Hepatocyte (in vitro differentiated cells): ENCODE data around the gene SAPCD2. TPM values are rescaled to one million over a fixed set of nuclear protein-coding genes. Genes with fewer than 3 reads are reported as not detected.
A peak's percentile ranks its signal among the peaks of the same experiment; 100 is the strongest.

ENCODE experiments used
- DNase-seq: peaks from one replicate; pipeline ENCODE4 v3.0.0-alpha.2; 2016; ENCODE audit warnings: low spot score
- H2AFZ ChIP-seq: fragments of 200-600 bp; sonication (generic); 2 replicates; pipeline ENCODE4 v1.6.0; 2016; ENCODE audit warnings: antibody characterized with exemption, mild to moderate bottlenecking
- H3K27ac ChIP-seq: fragments of 200-600 bp; sonication (generic); 2 replicates; pipeline ENCODE4 v1.5.1; 2016; ENCODE audit warnings: mild to moderate bottlenecking
- H3K27me3 ChIP-seq: fragments of 200-600 bp; sonication (generic); 2 replicates; pipeline ENCODE4 v1.6.1; 2016
- H3K36me3 ChIP-seq: fragments of 200-600 bp; sonication (generic); replicated peaks from 2 replicates; pipeline ENCODE4 v1.5.1; 2016; ENCODE audit warnings: low read depth; ENCODE audit not compliant: insufficient read depth
- H3K4me1 ChIP-seq: fragments of 200-600 bp; sonication (generic); 2 replicates; pipeline ENCODE4 v1.5.1; 2016; ENCODE audit warnings: mild to moderate bottlenecking, moderate library complexity; ENCODE audit not compliant: insufficient read depth
- H3K4me2 ChIP-seq: fragments of 200-600 bp; sonication (generic); 2 replicates; pipeline ENCODE4 v1.6.0; 2016
- H3K4me3 ChIP-seq: fragments of 200-600 bp; sonication (generic); 2 replicates; pipeline ENCODE4 v1.5.1; 2016; ENCODE audit warnings: mild to moderate bottlenecking
- H3K79me2 ChIP-seq: fragments of 200-600 bp; sonication (generic); 2 replicates; pipeline ENCODE4 v1.6.0; 2017; ENCODE audit warnings: mild to moderate bottlenecking
- H3K9me2 ChIP-seq: fragments of 200-600 bp; sonication (generic); replicated peaks from 2 replicates; pipeline ENCODE4 v1.6.0; 2017; ENCODE audit warnings: mild to moderate bottlenecking; ENCODE audit not compliant: insufficient read depth
- H3K9me3 ChIP-seq: fragments of 200-600 bp; sonication (generic); 2 replicates; pipeline ENCODE4 v1.5.1; 2016; ENCODE audit warnings: low read depth, mild to moderate bottlenecking
- H4K20me1 ChIP-seq: fragments of 200-600 bp; sonication (generic); 2 replicates; pipeline ENCODE4 v1.6.0; 2016; ENCODE audit warnings: mild to moderate bottlenecking; ENCODE audit not compliant: insufficient read depth, poor library complexity, severe bottlenecking
- EZH2 ChIP-seq: fragments of 200-600 bp; sonication (generic); IDR thresholded peaks from 2 replicates; pipeline ENCODE4 v1.6.1; 2016; ENCODE audit warnings: antibody characterized with exemption, mild to moderate bottlenecking, borderline replicate concordance
- EZH2phosphoT487 ChIP-seq: fragments of 200-600 bp; sonication (generic); IDR thresholded peaks from one replicate; pipeline ENCODE4 v1.6.1; 2018; ENCODE audit warnings: antibody characterized with exemption, mild to moderate bottlenecking, low read depth, moderate library complexity; ENCODE audit not compliant: unreplicated experiment, severe bottlenecking
- WGBS: methylation state at CpG from one replicate; pipeline ENCODE4 v1.1.6; 2016; ENCODE audit warnings: low lambda C conversion rate; ENCODE audit errors: missing lambda C conversion rate; 5-methylcytosine and 5-hydroxymethylcytosine counted together
- polyA plus RNA-seq: library from polyadenylated mRNA; unstranded; fragments of >200 nt; fragmentation: Nextera tagmentation; extraction: Ambion mirVana; gene quantifications from 2 replicates; pipeline ENCODE4 v1.2.1, GENCODE V29; 2016
- total RNA-seq: library from RNA; depleted of rRNA; stranded (reverse); fragments of >200 nt; gene quantifications from 2 replicates; pipeline ENCODE4 v1.2.3, GENCODE V29; 2014
- TF ChIP-seq, protein P1 (sequence below): fragments of 200-600 bp; sonication (generic); IDR thresholded peaks from 2 replicates; pipeline ENCODE4 v1.5.1; 2016; ENCODE audit warnings: antibody characterized with exemption, mild to moderate bottlenecking; ENCODE audit not compliant: poor library complexity

Gene SAPCD2
- total and polyA plus RNA-seq, 2 experiments from 2014 or later = 4.8 to 7.5 TPM

DNA sequence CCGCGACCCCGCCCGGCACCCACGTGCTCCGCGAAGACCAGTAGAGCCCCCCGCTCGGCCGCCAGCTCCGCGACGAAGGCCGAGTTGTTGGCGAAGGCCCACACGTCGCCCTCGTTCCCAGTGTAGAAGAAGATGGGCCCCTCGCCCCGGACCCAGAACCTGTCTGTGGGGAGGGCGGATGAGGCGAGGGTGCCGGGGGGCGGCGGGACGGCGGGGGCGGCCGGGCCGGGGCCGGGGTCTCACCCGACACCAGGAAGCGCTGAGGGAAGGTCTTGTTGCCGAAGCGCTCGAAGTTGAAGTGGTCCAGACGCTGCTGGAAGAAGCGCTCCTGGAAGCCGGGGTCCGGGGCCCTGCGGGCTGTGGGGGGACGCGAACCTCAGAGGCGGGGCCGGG is 43.9 kb upstream of the SAPCD2 start:
- WGBS = 40% methylated on average over 13 of the region's 45 CpGs
- H3K9me2 ChIP-seq = no peaks in the 10 kb centered on the region
- no peaks in the 10 kb centered on the region for H3K9me3 ChIP-seq
- peaks cover 3% of the 10 kb centered on the region for H3K79me2 ChIP-seq
- no peaks in the 10 kb centered on the region for H3K27me3 ChIP-seq
- no peak overlapping the region for H3K27ac ChIP-seq
- H3K4me2 ChIP-seq = peak overlapping the region; percentile 99
- H3K36me3 ChIP-seq = no peaks in the 10 kb centered on the region
- H3K4me3 ChIP-seq = peak overlapping the region; percentile 45
- no peaks in the 10 kb centered on the region for H4K20me1 ChIP-seq
- no peak for TF ChIP-seq EZH2
- no peak for TF ChIP-seq EZH2phosphoT487
- TF ChIP-seq, protein P1, sequence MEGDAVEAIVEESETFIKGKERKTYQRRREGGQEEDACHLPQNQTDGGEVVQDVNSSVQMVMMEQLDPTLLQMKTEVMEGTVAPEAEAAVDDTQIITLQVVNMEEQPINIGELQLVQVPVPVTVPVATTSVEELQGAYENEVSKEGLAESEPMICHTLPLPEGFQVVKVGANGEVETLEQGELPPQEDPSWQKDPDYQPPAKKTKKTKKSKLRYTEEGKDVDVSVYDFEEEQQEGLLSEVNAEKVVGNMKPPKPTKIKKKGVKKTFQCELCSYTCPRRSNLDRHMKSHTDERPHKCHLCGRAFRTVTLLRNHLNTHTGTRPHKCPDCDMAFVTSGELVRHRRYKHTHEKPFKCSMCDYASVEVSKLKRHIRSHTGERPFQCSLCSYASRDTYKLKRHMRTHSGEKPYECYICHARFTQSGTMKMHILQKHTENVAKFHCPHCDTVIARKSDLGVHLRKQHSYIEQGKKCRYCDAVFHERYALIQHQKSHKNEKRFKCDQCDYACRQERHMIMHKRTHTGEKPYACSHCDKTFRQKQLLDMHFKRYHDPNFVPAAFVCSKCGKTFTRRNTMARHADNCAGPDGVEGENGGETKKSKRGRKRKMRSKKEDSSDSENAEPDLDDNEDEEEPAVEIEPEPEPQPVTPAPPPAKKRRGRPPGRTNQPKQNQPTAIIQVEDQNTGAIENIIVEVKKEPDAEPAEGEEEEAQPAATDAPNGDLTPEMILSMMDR = no peak
- peaks cover 37% of the 10 kb centered on the region for H3K4me1 ChIP-seq
- no peak for DNase-seq
- peak overlapping the region; percentile 68 for H2AFZ ChIP-seq

DNA sequence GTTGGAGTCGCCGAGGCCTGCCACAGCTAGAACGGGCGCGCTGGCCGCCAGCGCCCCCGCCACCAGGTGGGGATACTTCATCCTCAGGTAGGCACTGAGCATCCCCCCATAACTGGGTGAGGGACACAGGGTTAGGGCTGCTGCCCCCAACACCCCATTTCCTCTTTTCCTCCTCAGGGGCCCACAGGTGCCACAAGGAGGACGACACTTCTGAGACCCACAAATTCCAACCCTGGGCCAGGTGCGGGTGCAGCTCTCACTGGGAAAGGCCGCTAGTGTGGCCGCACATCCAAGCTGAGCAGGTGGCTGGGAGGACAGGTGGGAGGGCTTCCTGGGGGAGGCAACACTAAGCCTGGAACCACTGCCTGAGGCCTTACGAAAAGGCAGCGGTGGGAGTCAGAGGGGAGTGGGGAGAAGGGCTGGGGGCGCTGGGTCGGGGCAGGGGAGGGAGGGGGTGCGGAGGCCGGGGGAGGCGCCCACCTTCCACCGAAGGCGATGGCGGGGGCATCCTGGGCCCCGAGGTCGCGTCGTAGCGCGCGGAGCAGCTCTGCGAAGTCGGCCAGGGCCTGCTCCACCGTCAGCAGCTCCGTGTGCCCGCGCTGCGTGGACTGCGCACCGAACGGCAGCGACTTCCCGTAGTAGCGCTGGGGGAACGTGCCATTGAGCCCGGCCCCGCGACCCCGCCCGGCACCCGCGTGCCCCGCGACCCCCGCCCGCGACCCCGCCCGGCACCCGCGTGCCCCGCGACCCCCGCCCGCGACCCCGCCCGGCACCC is 43.2 kb upstream of the SAPCD2 start:
- Histone ChIP-seq H2AFZ (no peak overlapping the region), H3K4me1 (peaks cover 37% of the 10 kb centered on the region), H3K79me2 (peaks cover 3% of the 10 kb centered on the region), H3K9me3 (no peaks in the 10 kb centered on the region), H3K27ac (no peak overlapping the region), H3K27me3 (no peaks in the 10 kb centered on the region), H3K4me3 (no peak overlapping the region), H3K4me2 (peak overlapping the region; percentile 70), H3K36me3 (no peaks in the 10 kb centered on the region), H4K20me1 (no peaks in the 10 kb centered on the region), H3K9me2 (no peaks in the 10 kb centered on the region)
- WGBS = 91% methylated on average over 12 of the region's 66 CpGs
- TF ChIP-seq, protein P1 = no peak
- TF ChIP-seq EZH2 (no peak), EZH2phosphoT487 (no peak)
- DNase-seq = no peak

DNA sequence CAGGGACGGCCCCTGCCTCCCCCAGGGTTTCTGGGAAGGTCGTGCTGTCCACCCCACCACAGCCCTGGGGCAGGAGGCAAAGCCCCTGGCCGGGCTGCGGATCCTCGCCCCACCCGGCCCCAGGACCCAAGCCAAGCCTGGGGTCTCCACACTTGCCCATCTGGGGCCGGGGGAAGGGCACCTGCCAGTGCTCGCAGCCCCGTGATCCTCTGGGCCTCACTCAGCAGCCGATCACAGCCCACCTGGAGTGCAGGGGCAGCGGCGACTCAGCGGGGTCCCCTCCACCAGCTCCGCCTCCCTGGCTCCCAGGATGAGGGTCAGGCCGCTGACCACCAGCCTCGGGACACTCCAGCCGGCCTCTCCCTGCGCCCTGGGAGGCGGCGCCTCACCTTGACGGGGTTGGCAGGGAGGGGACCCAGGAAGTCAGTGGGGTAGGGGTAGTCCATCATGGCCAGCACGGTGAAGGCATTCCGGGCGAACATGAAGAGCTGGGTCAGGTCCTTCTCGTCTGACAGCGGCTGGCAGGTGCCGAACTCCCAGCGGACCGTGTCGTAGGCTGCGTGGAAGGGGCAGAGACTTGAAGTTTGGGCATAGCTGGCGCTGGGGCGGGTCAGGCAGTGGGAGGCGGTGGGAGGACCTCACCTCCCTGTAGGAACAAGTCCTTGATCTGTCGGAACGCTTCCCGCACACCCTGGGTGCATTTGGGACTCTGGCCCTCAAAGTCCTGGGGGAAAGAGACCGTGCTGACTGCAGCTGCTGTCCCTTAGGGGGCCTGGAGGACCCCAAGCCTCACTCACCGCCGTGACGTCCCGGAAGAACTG is 42.4 kb upstream of the SAPCD2 start:
- H3K27me3 ChIP-seq = no peaks in the 10 kb centered on the region
- no peaks in the 10 kb centered on the region for H3K9me3 ChIP-seq
- H4K20me1 ChIP-seq = no peaks in the 10 kb centered on the region
- H3K27ac ChIP-seq = no peak overlapping the region
- TF ChIP-seq EZH2 (no peak), EZH2phosphoT487 (no peak)
- TF ChIP-seq, protein P1 = no peak
- no peak overlapping the region for H2AFZ ChIP-seq
- no peaks in the 10 kb centered on the region for H3K36me3 ChIP-seq
- H3K4me3 ChIP-seq = no peak overlapping the region
- no peak for DNase-seq
- H3K4me2 ChIP-seq = no peak overlapping the region
- WGBS = 96% methylated on average over 40 of the region's 42 CpGs
- peaks cover 3% of the 10 kb centered on the region for H3K79me2 ChIP-seq
- H3K9me2 ChIP-seq = no peaks in the 10 kb centered on the region
- peaks cover 35% of the 10 kb centered on the region for H3K4me1 ChIP-seq
